ENCODE results near the gene SLC9C1. TPM values are rescaled to one million over a fixed set of nuclear protein-coding genes. Genes with fewer than 3 reads are reported as not detected.
"Not testable (repeated sequence)": the region's sequence is repeated elsewhere in the genome, so short reads cannot be mapped to it uniquely, and the experiment has no call there.

The SLC9C1 gene
- total RNA-seq, 1 donor from 2014 or later, result 0.85 TPM

GRCh38 chr3:112185423-112186035, 108.5 kb downstream of the SLC9C1 start:
- DNase-seq, result not testable (repeated sequence)

- DNase-seq, result no peak
Observed at GRCh38 chr3:112175646-112176045, 118.4 kb downstream of the SLC9C1 start.

GRCh38 chr3:112175037-112175436, 119.0 kb downstream of the SLC9C1 start:
- DNase-seq, result no peak

GRCh38 chr3:112171144-112171543, 122.9 kb downstream of the SLC9C1 start:
- no peak for DNase-seq

- DNase-seq, result no peak
Observed at GRCh38 chr3:112170046-112170445, 124.0 kb downstream of the SLC9C1 start.

GRCh38 chr3:112167758-112168157, 126.3 kb downstream of the SLC9C1 start:
- no peak for DNase-seq

- no peak for DNase-seq
Observed at GRCh38 chr3:112149136-112149535, 144.9 kb downstream of the SLC9C1 start.

- no peak for DNase-seq
Observed at GRCh38 chr3:112143689-112144088, 150.3 kb downstream of the SLC9C1 start.

GRCh38 chr3:112143251-112143650, 150.8 kb downstream of the SLC9C1 start:
- no peak for DNase-seq

- no peak for DNase-seq
Observed at GRCh38 chr3:112141293-112141692, 152.7 kb downstream of the SLC9C1 start.

GRCh38 chr3:112140584-112140983, 153.4 kb downstream of the SLC9C1 start:
- DNase-seq, result no peak

GRCh38 chr3:112138219-112138969, 155.6 kb downstream of the SLC9C1 start:
- DNase-seq, result no peak

- no peak for DNase-seq
Observed at GRCh38 chr3:112137781-112138180, 156.2 kb downstream of the SLC9C1 start.

- DNase-seq, result peak; percentile 64
Observed at GRCh38 chr3:112136959-112137693, 156.9 kb downstream of the SLC9C1 start.

- no peak for DNase-seq
Observed at GRCh38 chr3:112136046-112136445, 158.0 kb downstream of the SLC9C1 start.

GRCh38 chr3:112134335-112135124, 159.5 kb downstream of the SLC9C1 start:
- no peak for DNase-seq

GRCh38 chr3:112133626-112134334, 160.2 kb downstream of the SLC9C1 start:
- DNase-seq, result no peak

GRCh38 chr3:112132975-112133448, 161.0 kb downstream of the SLC9C1 start, which contains the start of gene GCSAM:
Gene GCSAM (minus strand): TSS chr3:112133248. CDS start chr3:112133120, 128 bp downstream.
- DNase-seq, result no peak

- DNase-seq, result no peak
Observed at GRCh38 chr3:112132554-112132953, 161.5 kb downstream of the SLC9C1 start.

GRCh38 chr3:112132088-112132487, 161.9 kb downstream of the SLC9C1 start:
- no peak for DNase-seq

GRCh38 chr3:112131111-112131510, 162.9 kb downstream of the SLC9C1 start:
- no peak for DNase-seq

- no peak for DNase-seq
Observed at GRCh38 chr3:112130638-112130993, 163.4 kb downstream of the SLC9C1 start.

Data from dermis blood vessel endothelial cell (primary cell).